Measurements from ENCODE around the gene TSPAN9. TPM values are rescaled to one million over a fixed set of nuclear protein-coding genes. Genes with fewer than 3 reads are reported as not detected.

TSPAN9 gene
- total RNA-seq, 1 donor from 2014 or later, result 114 TPM

- Mint-ChIP-seq H3K27me3 (ENCODE audit: unreplicated experiment) (no peaks in the 10 kb centered on the region), H3K4me1 (ENCODE audit: unreplicated experiment) (no peaks in the 10 kb centered on the region), H3K27ac (ENCODE audit: unreplicated experiment) (no peak overlapping the region), H3K4me3 (ENCODE audit: unreplicated experiment) (no peak overlapping the region), H3K9me3 (ENCODE audit: unreplicated experiment) (no peaks in the 10 kb centered on the region), H3K36me3 (ENCODE audit: unreplicated experiment) (peaks cover 26% of the 10 kb centered on the region)
- DNase-seq (ENCODE audit: extremely low spot score, unreplicated experiment), result no peak
- TF ChIP-seq CTCF (IDR thresholded peaks at IDR 0.05), result no peak
Measured at GRCh38 chr12:3285570-3285969, 208.4 kb downstream of the TSPAN9 start.

GRCh38 chr12:3288690-3289089 is 211.5 kb downstream of the TSPAN9 start:
- H3K27ac Mint-ChIP-seq (ENCODE audit: unreplicated experiment), result no peak overlapping the region
- no peak overlapping the region for H3K4me3 Mint-ChIP-seq (ENCODE audit: unreplicated experiment)
- no peaks in the 10 kb centered on the region for H3K27me3 Mint-ChIP-seq (ENCODE audit: unreplicated experiment)
- H3K9me3 Mint-ChIP-seq (ENCODE audit: unreplicated experiment), result no peaks in the 10 kb centered on the region
- peaks cover 18% of the 10 kb centered on the region for H3K36me3 Mint-ChIP-seq (ENCODE audit: unreplicated experiment)
- no peak for TF ChIP-seq CTCF (IDR thresholded peaks at IDR 0.05)
- peaks cover 8% of the 10 kb centered on the region for H3K4me1 Mint-ChIP-seq (ENCODE audit: unreplicated experiment)
- DNase-seq (ENCODE audit: extremely low spot score, unreplicated experiment), result no peak

GRCh38 chr12:3289702-3290101 is 212.5 kb downstream of the TSPAN9 start:
- Mint-ChIP-seq H3K9me3 (ENCODE audit: unreplicated experiment) (no peaks in the 10 kb centered on the region), H3K4me1 (ENCODE audit: unreplicated experiment) (peaks cover 13% of the 10 kb centered on the region), H3K27me3 (ENCODE audit: unreplicated experiment) (no peaks in the 10 kb centered on the region), H3K4me3 (ENCODE audit: unreplicated experiment) (no peak overlapping the region), H3K27ac (ENCODE audit: unreplicated experiment) (no peak overlapping the region), H3K36me3 (ENCODE audit: unreplicated experiment) (peaks cover 12% of the 10 kb centered on the region)
- TF ChIP-seq CTCF (IDR thresholded peaks at IDR 0.05), result no peak
- DNase-seq (ENCODE audit: extremely low spot score, unreplicated experiment), result no peak

- no peak overlapping the region for H3K27ac Mint-ChIP-seq (ENCODE audit: unreplicated experiment)
- TF ChIP-seq CTCF (IDR thresholded peaks at IDR 0.05), result no peak
Measured at GRCh38 chr12:3291939-3292338, 214.8 kb downstream of the TSPAN9 start.

GRCh38 chr12:3292677-3293412 is 215.7 kb downstream of the TSPAN9 start:
- H3K36me3 Mint-ChIP-seq (ENCODE audit: unreplicated experiment), result peaks cover 8% of the 10 kb centered on the region
- no peaks in the 10 kb centered on the region for H3K9me3 Mint-ChIP-seq (ENCODE audit: unreplicated experiment)
- TF ChIP-seq CTCF (IDR thresholded peaks at IDR 0.05), result no peak
- H3K27me3 Mint-ChIP-seq (ENCODE audit: unreplicated experiment), result no peaks in the 10 kb centered on the region
- no peak overlapping the region for H3K4me3 Mint-ChIP-seq (ENCODE audit: unreplicated experiment)
- no peak for DNase-seq (ENCODE audit: extremely low spot score, unreplicated experiment)
- H3K4me1 Mint-ChIP-seq (ENCODE audit: unreplicated experiment), result peaks cover 19% of the 10 kb centered on the region
- H3K27ac Mint-ChIP-seq (ENCODE audit: unreplicated experiment), result no peak overlapping the region

More at GRCh38 chr12:3291939-3292338, 214.8 kb downstream of the TSPAN9 start:
- Mint-ChIP-seq H3K9me3 (ENCODE audit: unreplicated experiment) (no peaks in the 10 kb centered on the region), H3K36me3 (ENCODE audit: unreplicated experiment) (peaks cover 8% of the 10 kb centered on the region), H3K4me1 (ENCODE audit: unreplicated experiment) (peaks cover 19% of the 10 kb centered on the region), H3K27me3 (ENCODE audit: unreplicated experiment) (no peaks in the 10 kb centered on the region), H3K4me3 (ENCODE audit: unreplicated experiment) (no peak overlapping the region)
- DNase-seq (ENCODE audit: extremely low spot score, unreplicated experiment), result no peak
